DOHH2 (cell line): ENCODE measurements around the gene G6PD.
A peak's percentile ranks its signal among the peaks of the same experiment; 100 is the strongest.

ENCODE experiments used
- H3F3A ChIP-seq: fragments of 200-600 bp; sonication (generic), shearing (Covaris generic); 2 replicates; pipeline ENCODE4 v1.6.0; 2016; ENCODE audit warnings: antibody characterized with exemption, mild to moderate bottlenecking; ENCODE audit not compliant: control insufficient read depth, insufficient read depth
- H3K27ac ChIP-seq: fragments of 200-600 bp; sonication (generic); 2 replicates; pipeline ENCODE4 v1.5.1; 2014; ENCODE audit warnings: low read depth, mild to moderate bottlenecking, low read length, moderate library complexity
- H3K27me3 ChIP-seq: fragments of 200-600 bp; sonication (generic); 2 replicates; pipeline ENCODE4 v1.6.1; 2014; ENCODE audit warnings: mild to moderate bottlenecking, low read length, mixed read lengths; ENCODE audit not compliant: control insufficient read depth
- H3K36me3 ChIP-seq: fragments of 200-600 bp; sonication (generic); 2 replicates; pipeline ENCODE4 v1.6.1; 2014; ENCODE audit warnings: mild to moderate bottlenecking, low read length, moderate library complexity, mixed read lengths; ENCODE audit not compliant: control insufficient read depth
- H3K4me1 ChIP-seq: fragments of 200-600 bp; sonication (generic); 2 replicates; pipeline ENCODE4 v1.6.1; 2014; ENCODE audit warnings: mild to moderate bottlenecking, low read length, mixed read lengths; ENCODE audit not compliant: control insufficient read depth
- H3K4me2 ChIP-seq: fragments of 200-600 bp; sonication (generic); 2 replicates; pipeline ENCODE4 v1.6.0; 2014; ENCODE audit warnings: mild to moderate bottlenecking, low read length, moderate library complexity
- H3K4me3 ChIP-seq: fragments of 200-600 bp; sonication (generic); 2 replicates; pipeline ENCODE4 v1.5.1; 2014; ENCODE audit warnings: mild to moderate bottlenecking, low read length, mixed read lengths
- H3K79me2 ChIP-seq: fragments of 200-600 bp; sonication (generic); 2 replicates; pipeline ENCODE4 v1.6.1; 2014; ENCODE audit warnings: mild to moderate bottlenecking, low read length, mixed read lengths; ENCODE audit not compliant: control insufficient read depth
- H3K9me2 ChIP-seq: fragments of 200-600 bp; sonication (generic); replicated peaks from 2 replicates; pipeline ENCODE4 v1.6.1; 2014; ENCODE audit warnings: mild to moderate bottlenecking, low read length, mixed read lengths; ENCODE audit not compliant: control insufficient read depth
- H3K9me3 ChIP-seq: fragments of 200-600 bp; sonication (generic); 2 replicates; pipeline ENCODE4 v1.6.1; 2014; ENCODE audit warnings: antibody characterized with exemption, low read length, mixed read lengths; ENCODE audit not compliant: control insufficient read depth, insufficient read depth
- H4K20me1 ChIP-seq: fragments of 200-600 bp; sonication (generic); 2 replicates; pipeline ENCODE4 v1.6.0; 2014; ENCODE audit warnings: low read depth, mild to moderate bottlenecking, antibody characterized with exemption, low read length, moderate library complexity; ENCODE audit not compliant: control insufficient read depth, insufficient read depth
- EZH2phosphoT487 ChIP-seq: fragments of 200-600 bp; sonication (generic); IDR thresholded peaks from 2 replicates; pipeline ENCODE4 v1.6.1; 2017; ENCODE audit warnings: borderline replicate concordance, mild to moderate bottlenecking, antibody characterized with exemption, low read length, moderate library complexity, mixed read lengths
- TF ChIP-seq, protein P1 (sequence below): fragments of 200-600 bp; sonication (generic); IDR thresholded peaks from one replicate; pipeline ENCODE4 v1.5.1; 2014; ENCODE audit warnings: antibody characterized with exemption, mild to moderate bottlenecking, low read depth, low read length; ENCODE audit not compliant: poor library complexity, severe bottlenecking

Gene G6PD

DNA sequence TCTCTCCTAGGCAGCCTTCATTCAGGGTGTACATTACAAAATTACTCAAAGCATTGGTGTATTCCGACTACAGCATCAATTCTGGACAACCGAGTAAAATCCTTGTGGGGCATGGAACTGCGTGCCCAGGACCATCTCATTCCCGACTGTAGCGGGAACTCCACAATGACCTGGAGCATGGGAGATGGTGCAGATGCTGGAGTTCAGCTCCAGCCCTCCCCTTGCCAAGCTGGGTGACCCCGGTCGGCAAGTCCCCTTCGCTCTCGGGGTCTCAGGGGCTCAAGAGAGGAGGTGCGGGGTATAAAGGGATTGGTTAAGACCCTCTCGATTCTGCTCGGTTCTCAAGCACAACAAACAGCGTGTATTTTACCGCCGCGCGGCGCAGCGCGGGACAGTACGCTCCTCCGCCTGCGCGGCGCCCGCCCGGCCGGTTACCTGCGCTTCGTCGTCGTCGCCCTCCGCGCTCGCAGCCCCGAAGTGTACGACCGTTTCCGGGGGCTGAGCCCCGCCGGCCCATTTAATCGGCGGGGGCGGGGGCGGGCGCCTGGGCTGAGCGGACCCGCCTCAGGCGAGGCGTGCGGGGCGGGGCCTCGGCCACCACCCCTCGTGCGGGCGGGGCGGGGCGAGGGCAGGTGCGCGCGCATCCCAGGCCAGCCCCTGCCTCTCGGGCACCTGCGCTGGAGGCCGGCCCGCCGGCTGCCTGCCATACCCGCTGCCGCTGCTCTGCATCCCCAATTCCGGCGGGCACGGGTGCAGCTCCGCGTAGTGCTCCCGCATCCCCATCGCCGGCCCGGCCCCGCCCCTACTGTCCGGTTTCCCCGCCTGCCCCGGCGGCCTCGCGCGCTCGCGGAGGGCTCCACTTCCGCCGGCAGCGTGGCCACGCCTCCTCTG, at the start of gene G6PD:
Gene G6PD (minus strand): TSS at position 493 of the 891 bp plus-strand sequence. CDS start 691 bp downstream, outside the sequence.
- TF ChIP-seq, protein P1, sequence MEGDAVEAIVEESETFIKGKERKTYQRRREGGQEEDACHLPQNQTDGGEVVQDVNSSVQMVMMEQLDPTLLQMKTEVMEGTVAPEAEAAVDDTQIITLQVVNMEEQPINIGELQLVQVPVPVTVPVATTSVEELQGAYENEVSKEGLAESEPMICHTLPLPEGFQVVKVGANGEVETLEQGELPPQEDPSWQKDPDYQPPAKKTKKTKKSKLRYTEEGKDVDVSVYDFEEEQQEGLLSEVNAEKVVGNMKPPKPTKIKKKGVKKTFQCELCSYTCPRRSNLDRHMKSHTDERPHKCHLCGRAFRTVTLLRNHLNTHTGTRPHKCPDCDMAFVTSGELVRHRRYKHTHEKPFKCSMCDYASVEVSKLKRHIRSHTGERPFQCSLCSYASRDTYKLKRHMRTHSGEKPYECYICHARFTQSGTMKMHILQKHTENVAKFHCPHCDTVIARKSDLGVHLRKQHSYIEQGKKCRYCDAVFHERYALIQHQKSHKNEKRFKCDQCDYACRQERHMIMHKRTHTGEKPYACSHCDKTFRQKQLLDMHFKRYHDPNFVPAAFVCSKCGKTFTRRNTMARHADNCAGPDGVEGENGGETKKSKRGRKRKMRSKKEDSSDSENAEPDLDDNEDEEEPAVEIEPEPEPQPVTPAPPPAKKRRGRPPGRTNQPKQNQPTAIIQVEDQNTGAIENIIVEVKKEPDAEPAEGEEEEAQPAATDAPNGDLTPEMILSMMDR = no peak
- TF ChIP-seq EZH2phosphoT487 = no peak
- Histone ChIP-seq H4K20me1 (no peaks in the 10 kb centered on the region), H3K4me3 (peak within 1 kb of the TSS; percentile 89), H3F3A (no peaks in the 10 kb centered on the region), H3K9me2 (no peaks in the 10 kb centered on the region), H3K36me3 (peaks cover 15% of the 10 kb centered on the region), H3K79me2 (peaks cover 51% of the 10 kb centered on the region), H3K27ac (peak within 1 kb of the TSS; percentile 91), H3K27me3 (no peaks in the 10 kb centered on the region), H3K4me2 (peak within 1 kb of the TSS; percentile 82), H3K9me3 (no peaks in the 10 kb centered on the region), H3K4me1 (peaks cover 8% of the 10 kb centered on the region)

GRCh38 chrX:154595559-154596249, 49.1 kb upstream of the G6PD start:
- H3F3A ChIP-seq = no peaks in the 10 kb centered on the region
- no peaks in the 10 kb centered on the region for H3K9me3 ChIP-seq
- H3K27me3 ChIP-seq = no peaks in the 10 kb centered on the region
- H3K4me3 ChIP-seq = no peak overlapping the region
- no peaks in the 10 kb centered on the region for H3K79me2 ChIP-seq
- TF ChIP-seq EZH2phosphoT487 = no peak
- TF ChIP-seq, protein P1 = no peak
- H3K4me1 ChIP-seq = no peaks in the 10 kb centered on the region
- no peak overlapping the region for H3K27ac ChIP-seq
- no peaks in the 10 kb centered on the region for H4K20me1 ChIP-seq
- H3K9me2 ChIP-seq = no peaks in the 10 kb centered on the region
- no peak overlapping the region for H3K4me2 ChIP-seq
- H3K36me3 ChIP-seq = no peaks in the 10 kb centered on the region

DNA sequence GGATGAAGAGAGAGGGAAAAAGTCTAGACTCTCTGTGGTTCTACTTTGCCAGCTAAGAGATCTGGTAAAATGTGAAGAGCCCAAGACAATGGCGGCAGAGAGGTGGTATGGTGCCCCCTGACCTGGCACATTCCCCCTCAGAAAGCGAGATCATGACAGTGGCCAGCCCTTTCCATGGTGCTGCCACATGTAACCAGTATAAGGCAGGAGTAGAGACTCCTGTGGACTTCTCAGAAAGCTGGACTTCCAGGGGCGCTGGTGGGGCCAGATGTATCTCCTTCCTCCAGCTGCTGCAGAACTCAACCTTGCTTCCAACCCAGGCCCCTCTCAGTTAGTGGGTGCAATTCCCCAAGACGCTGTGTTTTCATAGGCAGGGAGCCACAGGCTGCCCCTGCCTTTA, 47.8 kb upstream of the G6PD start:
- no peak overlapping the region for H3K27ac ChIP-seq
- H3K4me3 ChIP-seq = no peak overlapping the region
- H4K20me1 ChIP-seq = no peaks in the 10 kb centered on the region
- no peaks in the 10 kb centered on the region for H3F3A ChIP-seq
- H3K79me2 ChIP-seq = no peaks in the 10 kb centered on the region
- H3K27me3 ChIP-seq = no peaks in the 10 kb centered on the region
- TF ChIP-seq, protein P1 = no peak
- no peaks in the 10 kb centered on the region for H3K9me2 ChIP-seq
- no peak overlapping the region for H3K4me2 ChIP-seq
- H3K9me3 ChIP-seq = no peaks in the 10 kb centered on the region
- H3K4me1 ChIP-seq = no peaks in the 10 kb centered on the region
- H3K36me3 ChIP-seq = no peaks in the 10 kb centered on the region
